H9 (cell line): ENCODE results near the gene TMEM98. TPM values are rescaled to one million over a fixed set of nuclear protein-coding genes. Genes with fewer than 3 reads are reported as not detected.
"Not testable (repeated sequence)": the region's sequence is repeated elsewhere in the genome, so short reads cannot be mapped to it uniquely, and the experiment has no call there.

Source experiments
- DNase-seq: peaks from one replicate; pipeline ENCODE4 v3.0.0-alpha.2; 2017
- H2AFZ ChIP-seq: one replicate; pipeline ENCODE4 v1.6.1; 2013; ENCODE audit warnings: mild to moderate bottlenecking, low read length, control low read depth, moderate library complexity
- H2AK5ac ChIP-seq: 2 replicates; pipeline ENCODE4 v1.6.1; 2013; ENCODE audit warnings: low read length, control low read depth, mixed read lengths; ENCODE audit not compliant: insufficient read length
- H2BK120ac ChIP-seq: one replicate; pipeline ENCODE4 v1.6.1; 2013; ENCODE audit warnings: low read depth, mild to moderate bottlenecking, low read length, control low read depth, inconsistent platforms; ENCODE audit not compliant: poor library complexity, severe bottlenecking
- H2BK12ac ChIP-seq: 2 replicates; pipeline ENCODE4 v1.6.1; 2013; ENCODE audit warnings: low read length, control low read depth, mixed read lengths, low read depth; ENCODE audit not compliant: insufficient read length
- H2BK15ac ChIP-seq: 2 replicates; pipeline ENCODE4 v1.6.1; 2013; ENCODE audit warnings: low read depth, low read length, control low read depth
- H2BK20ac ChIP-seq: one replicate; pipeline ENCODE4 v1.6.1; 2013; ENCODE audit warnings: low read depth, mild to moderate bottlenecking, low read length, control low read depth, inconsistent platforms; ENCODE audit not compliant: poor library complexity, severe bottlenecking
- H2BK5ac ChIP-seq: 2 replicates; pipeline ENCODE4 v1.6.1; 2013; ENCODE audit warnings: low read length, control low read depth, mixed read lengths; ENCODE audit not compliant: insufficient read length
- H3K14ac ChIP-seq: 2 replicates; pipeline ENCODE4 v1.6.1; 2013; ENCODE audit warnings: low read length, control low read depth; ENCODE audit not compliant: insufficient read depth
- H3K18ac ChIP-seq: 2 replicates; pipeline ENCODE4 v1.6.1; 2013; ENCODE audit warnings: low read depth, mild to moderate bottlenecking, mixed read lengths, low read length, control low read depth; ENCODE audit not compliant: insufficient read length
- H3K23ac ChIP-seq: 2 replicates; pipeline ENCODE4 v1.6.1; 2013; ENCODE audit warnings: low read length, control low read depth, mixed read lengths, low read depth; ENCODE audit not compliant: insufficient read length
- H3K23me2 ChIP-seq: 2 replicates; pipeline ENCODE4 v1.6.1; 2013; ENCODE audit warnings: low read depth, mild to moderate bottlenecking, mixed read lengths, low read length, control low read depth; ENCODE audit not compliant: insufficient read length, poor library complexity, severe bottlenecking
- H3K27ac ChIP-seq: 2 replicates; pipeline ENCODE4 v1.5.1; 2013; ENCODE audit warnings: low read length, control low read depth, mixed read lengths, low read depth; ENCODE audit not compliant: insufficient read length
- H3K27me3 ChIP-seq: 2 replicates; pipeline ENCODE4 v1.6.1; 2013; ENCODE audit warnings: low read length, control low read depth, inconsistent platforms; ENCODE audit not compliant: insufficient read depth
- H3K4ac ChIP-seq: 2 replicates; pipeline ENCODE4 v1.6.1; 2013; ENCODE audit warnings: low read depth, mild to moderate bottlenecking, control low read depth, inconsistent platforms, low read length, moderate library complexity
- H3K4me1 ChIP-seq: 2 replicates; pipeline ENCODE4 v1.6.1; 2013; ENCODE audit warnings: low read length, control low read depth, inconsistent platforms; ENCODE audit not compliant: insufficient read depth
- H3K4me2 ChIP-seq: 2 replicates; pipeline ENCODE4 v1.6.1; 2013; ENCODE audit warnings: low read length, control low read depth, mixed read lengths; ENCODE audit not compliant: insufficient read length, insufficient read depth
- H3K56ac ChIP-seq: 2 replicates; pipeline ENCODE4 v1.6.1; 2013; ENCODE audit warnings: low read depth, mild to moderate bottlenecking, mixed read lengths, low read length, control low read depth; ENCODE audit not compliant: insufficient read length
- H3K79me1 ChIP-seq: 2 replicates; pipeline ENCODE4 v1.6.1; 2013; ENCODE audit warnings: low read depth, mild to moderate bottlenecking, moderate library complexity, low read length, control low read depth, inconsistent platforms; ENCODE audit not compliant: insufficient read depth, poor library complexity, severe bottlenecking
- H3K79me2 ChIP-seq: 2 replicates; pipeline ENCODE4 v1.6.1; 2013; ENCODE audit warnings: low read length, control low read depth, inconsistent platforms; ENCODE audit not compliant: insufficient read depth
- H3K9ac ChIP-seq: 2 replicates; pipeline ENCODE4 v1.6.1; 2013; ENCODE audit warnings: low read length, control low read depth, mixed read lengths; ENCODE audit not compliant: insufficient read length; ENCODE audit errors: extremely low read depth
- H3K9me3 ChIP-seq: one replicate; pipeline ENCODE4 v1.6.1; 2013; ENCODE audit warnings: low read depth, low read length, inconsistent platforms; ENCODE audit not compliant: control insufficient read depth
- H3T11ph ChIP-seq: one replicate; pipeline ENCODE4 v1.6.1; 2013; ENCODE audit warnings: mild to moderate bottlenecking, low read length, control low read depth, inconsistent platforms
- H4K20me1 ChIP-seq: one replicate; pipeline ENCODE4 v1.6.1; 2013; ENCODE audit not compliant: control insufficient read depth, insufficient read length, insufficient read depth
- H4K5ac ChIP-seq: 2 replicates; pipeline ENCODE4 v1.6.1; 2013; ENCODE audit warnings: low read depth, mild to moderate bottlenecking, mixed read lengths, low read length, control low read depth; ENCODE audit not compliant: insufficient read length
- H4K8ac ChIP-seq: replicated peaks from 2 replicates; pipeline ENCODE4 v1.6.1; 2013; ENCODE audit warnings: low read length, control low read depth, mixed read lengths, low read depth; ENCODE audit not compliant: insufficient read length
- H4K91ac ChIP-seq: 2 replicates; pipeline ENCODE4 v1.6.1; 2013; ENCODE audit warnings: low read depth, mild to moderate bottlenecking, moderate library complexity, mixed read lengths, low read length, control low read depth; ENCODE audit not compliant: insufficient read length
- H3K27ac Mint-ChIP-seq, 3 experiments: 2 replicates in 2 of 3; 3 replicates in 1 of 3; pipeline ENCODE4 v1.8.0; 2020 to 2021; ENCODE audit warnings: mixed read lengths in 3 of 3, mild to moderate bottlenecking in 1 of 3, moderate library complexity in 1 of 3
- H3K27me3 Mint-ChIP-seq: 2 replicates; pipeline ENCODE4 v1.8.0; 2021; ENCODE audit warnings: low read depth, mild to moderate bottlenecking, moderate library complexity, mixed read lengths
- H3K36me3 Mint-ChIP-seq, 3 experiments: 2 replicates in 2 of 3; 3 replicates in 1 of 3; pipeline ENCODE4 v1.8.0; 2020 to 2021; ENCODE audit warnings: low read depth in 3 of 3, mixed read lengths in 3 of 3; ENCODE audit not compliant: insufficient read depth in 1 of 3
- H3K4me1 Mint-ChIP-seq, 2 experiments: 2 replicates each; pipeline ENCODE4 v1.8.0; 2020; ENCODE audit warnings: mixed read lengths in 2 of 2
- H3K4me3 Mint-ChIP-seq, 2 experiments: 2 replicates in 1 of 2; 3 replicates in 1 of 2; pipeline ENCODE4 v1.8.0; 2020 to 2021; ENCODE audit warnings: mild to moderate bottlenecking in 2 of 2, mixed read lengths in 2 of 2, moderate library complexity in 1 of 2
- H3K9me3 Mint-ChIP-seq, 2 experiments: 2 replicates in 1 of 2; 3 replicates in 1 of 2; pipeline ENCODE4 v1.8.0; 2020; ENCODE audit warnings: mild to moderate bottlenecking in 2 of 2, mixed read lengths in 2 of 2, moderate library complexity in 1 of 2
- CTCF ChIP-seq: fragments of 200-600 bp; sonication (generic); conservative IDR thresholded peaks from 3 replicates; pipeline ENCODE4 v1.8.0; 2021; ENCODE audit warnings: antibody characterized with exemption, mild to moderate bottlenecking
- WGBS: extraction: QIAGEN DNeasy Blood & Tissue Kit; methylation state at CpG from one replicate; pipeline ENCODE4 v1.1.7; 2013; ENCODE audit warnings: missing lambda C conversion rate, low lambda C conversion rate, mixed read lengths; ENCODE audit not compliant: insufficient read length; ENCODE audit errors: extremely low coverage; 5-methylcytosine and 5-hydroxymethylcytosine counted together
- total RNA-seq: library from RNA; stranded (reverse); gene quantifications from 2 replicates; pipeline ENCODE4 v1.2.1, GENCODE V29; 2021

The TMEM98 gene
- total RNA-seq, 1 experiment from 2014 or later: 78.4 TPM

GRCh38 chr17:32964541-32964940, 36.6 kb downstream of the TMEM98 start:
- Histone ChIP-seq H3K9me3 (no peaks in the 10 kb centered on the region), H3K9ac (no peak overlapping the region), H2AFZ (no peak overlapping the region), H4K5ac (no peak overlapping the region), H2BK15ac (no peak overlapping the region), H4K8ac (no peak overlapping the region), H3K4me2 (no peak overlapping the region), H2BK12ac (no peak overlapping the region), H3K4me1 (no peaks in the 10 kb centered on the region), H3K27ac (no peak overlapping the region), H3K79me2 (no peaks in the 10 kb centered on the region), H3K79me1 (no peaks in the 10 kb centered on the region), H2AK5ac (no peak overlapping the region), H4K91ac (no peak overlapping the region), H3K27me3 (no peaks in the 10 kb centered on the region), H3K56ac (no peak overlapping the region), H3T11ph (no peak overlapping the region), H2BK20ac (no peak overlapping the region), H4K20me1 (no peaks in the 10 kb centered on the region), H3K23me2 (no peaks in the 10 kb centered on the region), H2BK120ac (no peak overlapping the region), H3K4ac (no peak overlapping the region), H3K23ac (no peak overlapping the region), H2BK5ac (no peak overlapping the region), H3K18ac (no peak overlapping the region), H3K14ac (no peak overlapping the region)
- Mint-ChIP-seq H3K27me3 (peaks cover 27% of the 10 kb centered on the region), H3K9me3 (peaks cover 5 to 7% of the 10 kb centered on the region in 2 experiments; a peak in 3 of 5 replicates), H3K27ac (no peak overlapping the region), H3K4me1 (no peaks in the 10 kb centered on the region), H3K36me3 (no peaks in the 10 kb centered on the region), H3K4me3 (no peak overlapping the region; a peak in 1 of 5 replicates)
- WGBS: no CpG with 5 or more reads among the region's 11 CpGs
- no peak for TF ChIP-seq CTCF
- DNase-seq: no peak

- not testable (repeated sequence) for H3K4me1 Mint-ChIP-seq, H3K9ac ChIP-seq, H3K23ac ChIP-seq, H3K56ac ChIP-seq, H3K79me1 ChIP-seq, H3K14ac ChIP-seq, H3K79me2 ChIP-seq, H2AFZ ChIP-seq, H2BK20ac ChIP-seq, H2BK120ac ChIP-seq, H3T11ph ChIP-seq, H4K20me1 ChIP-seq, H2BK15ac ChIP-seq, H3K27me3 ChIP-seq, H3K23me2 ChIP-seq, H3K4ac ChIP-seq, H3K4me1 ChIP-seq, H2BK5ac ChIP-seq, H2BK12ac ChIP-seq, H4K5ac ChIP-seq, H4K8ac ChIP-seq, H3K9me3 ChIP-seq, H3K4me3 Mint-ChIP-seq, H2AK5ac ChIP-seq, H3K4me2 ChIP-seq, H3K27ac Mint-ChIP-seq, H3K36me3 Mint-ChIP-seq, H3K27ac ChIP-seq, H3K18ac ChIP-seq, H4K91ac ChIP-seq, DNase-seq
- WGBS: no CpG with 5 or more reads among the region's 4 CpGs
- Mint-ChIP-seq H3K27me3 (peaks cover 24% of the 10 kb centered on the region), H3K9me3 (peaks cover 12% of the 10 kb centered on the region in 2 experiments; a peak in 4 of 5 replicates)
Measured at GRCh38 chr17:32969231-32969630, 41.3 kb downstream of the TMEM98 start.
